GM21786 (cell line): ENCODE results near the gene DIP2A.

Experiments
- ATAC-seq: cut with Tn5 transposase; IDR thresholded peaks from one replicate; pipeline ENCODE4 v1.9.1; 2021; ENCODE audit not compliant: unreplicated experiment

Gene DIP2A

DNA sequence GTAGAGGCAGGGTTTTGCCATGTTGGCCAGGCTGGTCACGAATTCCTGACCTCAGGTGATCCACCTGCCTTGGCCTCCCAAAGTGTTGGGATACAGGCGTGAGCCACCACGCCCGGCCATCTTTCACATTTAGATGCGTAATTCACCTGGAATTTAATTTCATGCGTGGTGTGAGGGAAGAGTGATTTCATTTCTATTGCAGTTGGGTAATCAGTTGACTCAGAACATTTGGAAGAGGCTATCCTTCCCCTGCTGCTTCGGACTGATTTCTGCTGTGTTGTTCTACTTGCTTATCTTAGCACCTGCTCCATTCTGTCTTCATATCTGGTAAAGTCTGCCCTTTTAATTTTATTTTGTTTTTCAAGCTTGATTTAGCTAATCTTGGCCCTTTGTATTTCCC lies 19.1 kb downstream of the DIP2A start:
- no peak for ATAC-seq

DNA sequence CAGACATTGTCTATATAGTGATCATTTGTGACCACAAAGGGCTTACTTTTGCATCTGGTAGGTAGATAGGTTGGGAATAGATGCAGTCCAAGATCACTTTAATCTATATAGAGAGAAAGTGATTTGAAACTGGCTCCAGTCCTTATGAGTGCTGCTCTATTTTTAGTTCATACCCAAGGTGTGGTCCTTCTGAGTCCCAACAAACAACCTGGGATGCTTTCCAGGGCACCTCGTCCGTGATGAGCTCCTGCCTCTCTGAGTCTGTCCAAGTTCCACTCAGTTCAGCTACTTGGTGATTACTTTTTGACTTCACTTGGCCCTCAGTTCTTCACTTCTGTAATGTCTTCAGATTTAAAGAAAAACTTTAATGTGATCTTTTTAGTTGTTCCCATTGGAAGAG lies 20.2 kb downstream of the DIP2A start:
- no peak for ATAC-seq

DNA sequence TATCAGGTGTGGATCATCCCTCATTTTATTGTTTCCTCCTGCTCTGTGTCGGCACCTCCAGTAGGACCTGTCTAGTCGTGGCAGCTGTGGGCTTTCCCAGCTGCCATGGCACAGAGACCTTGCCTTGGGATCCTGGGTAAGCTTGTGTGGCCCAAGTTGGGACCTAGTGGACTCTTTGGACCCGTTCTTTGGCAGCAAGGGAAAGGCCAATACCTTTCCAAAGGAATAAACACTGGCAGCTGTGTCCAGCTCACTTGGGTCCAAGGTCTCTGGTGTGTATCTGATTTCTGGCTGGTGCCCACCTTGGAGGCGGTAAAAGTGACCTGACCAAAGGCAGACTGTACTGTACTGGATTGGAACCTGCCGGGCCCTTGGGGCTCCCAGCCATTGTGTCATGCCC lies 21.8 kb downstream of the DIP2A start:
- ATAC-seq: no peak

- no peak for ATAC-seq
Measured at GRCh38 chr21:46482225-46482845, 23.6 kb downstream of the DIP2A start.

DNA sequence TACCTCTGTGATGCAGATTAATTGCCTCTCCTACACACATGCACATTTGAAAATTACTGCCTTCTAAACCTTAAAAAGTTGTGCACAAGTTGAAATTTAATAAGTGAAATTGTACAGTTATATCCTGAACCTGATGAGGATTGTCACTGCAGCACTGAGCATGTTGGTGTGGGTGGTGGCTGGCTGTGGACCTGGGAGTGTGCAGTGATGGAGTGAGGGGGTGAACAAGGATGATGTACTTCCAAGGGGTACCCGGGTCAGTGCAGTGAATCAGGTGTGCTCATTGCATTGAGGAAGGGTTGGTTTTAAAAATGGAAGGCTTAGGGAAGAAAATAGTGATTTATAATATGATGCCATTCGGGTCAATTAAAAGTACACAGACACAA lies 24.1 kb downstream of the DIP2A start:
- no peak for ATAC-seq

GRCh38 chr21:46483300-46484295 lies 24.9 kb downstream of the DIP2A start:
- no peak for ATAC-seq

DNA sequence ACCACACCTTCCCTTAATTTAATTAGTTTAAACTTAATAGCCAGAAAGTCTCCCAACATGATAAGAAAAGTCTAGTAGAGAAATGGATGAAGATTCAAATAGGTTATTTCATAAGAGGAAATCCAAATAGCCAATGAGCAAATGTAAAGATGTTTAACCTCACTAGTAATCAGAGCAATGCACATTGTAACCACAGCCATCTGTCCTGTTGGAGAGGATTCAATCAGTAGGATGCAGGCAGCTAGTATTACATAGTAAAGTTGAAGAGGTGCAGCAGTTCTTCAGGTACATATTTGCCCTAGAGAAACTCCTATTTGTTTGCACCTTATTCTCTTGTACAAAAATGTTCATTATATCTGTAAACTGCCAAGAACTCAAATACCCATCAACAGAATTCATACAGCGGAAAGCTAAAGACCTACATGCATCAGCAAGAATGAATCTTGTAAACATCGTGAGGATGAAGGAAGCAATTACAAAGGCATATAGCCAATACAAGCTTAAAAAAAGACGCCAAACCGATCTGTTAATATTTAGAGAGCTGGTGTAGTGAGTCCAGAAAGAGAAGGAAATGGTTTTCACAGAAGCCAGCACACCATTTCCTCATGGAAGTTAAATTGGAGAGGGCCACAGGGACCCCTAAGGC lies 27.9 kb downstream of the DIP2A start:
- ATAC-seq: no peak

- ATAC-seq: no peak
Measured at GRCh38 chr21:46489162-46489663, 30.5 kb downstream of the DIP2A start.

DNA sequence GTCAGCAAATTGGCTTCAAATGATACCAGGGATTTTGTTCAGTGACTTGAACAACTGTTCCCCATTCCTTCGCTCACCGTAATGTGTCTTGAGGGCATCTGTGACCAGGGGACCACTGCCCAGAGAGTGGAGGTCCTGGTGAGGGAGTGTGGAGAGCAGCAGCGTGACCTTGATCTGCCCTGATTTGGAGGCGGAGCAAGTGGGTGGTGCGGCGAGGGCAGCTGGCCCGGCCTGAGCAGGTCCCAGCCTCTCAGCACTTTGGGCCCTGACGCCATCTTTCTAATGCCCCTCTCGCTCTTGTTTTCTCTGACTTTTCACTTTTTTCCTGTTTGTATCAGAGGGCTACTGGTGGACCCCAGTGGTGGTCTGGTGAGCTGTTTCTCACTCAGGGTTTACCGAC lies 31.1 kb downstream of the DIP2A start:
- no peak for ATAC-seq

DNA sequence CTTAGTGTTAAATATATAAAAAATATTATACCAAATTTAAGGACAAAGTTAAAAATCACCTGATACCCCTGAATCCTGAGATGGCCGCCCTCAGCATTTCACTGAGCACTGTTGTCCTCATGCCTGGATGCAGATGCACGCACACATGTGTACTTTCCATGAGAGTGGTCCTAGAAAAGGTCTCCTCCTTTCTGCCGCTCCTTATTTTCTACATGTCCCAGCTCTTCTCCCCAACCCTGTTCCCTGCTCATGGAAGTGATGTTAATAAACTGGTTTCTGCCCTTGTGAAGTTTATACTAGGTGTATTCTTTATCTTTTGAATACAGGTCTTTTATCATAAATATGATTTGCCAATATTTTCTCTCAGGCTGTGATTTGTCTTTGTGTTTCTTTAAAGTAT lies 32.9 kb downstream of the DIP2A start:
- no peak for ATAC-seq

DNA sequence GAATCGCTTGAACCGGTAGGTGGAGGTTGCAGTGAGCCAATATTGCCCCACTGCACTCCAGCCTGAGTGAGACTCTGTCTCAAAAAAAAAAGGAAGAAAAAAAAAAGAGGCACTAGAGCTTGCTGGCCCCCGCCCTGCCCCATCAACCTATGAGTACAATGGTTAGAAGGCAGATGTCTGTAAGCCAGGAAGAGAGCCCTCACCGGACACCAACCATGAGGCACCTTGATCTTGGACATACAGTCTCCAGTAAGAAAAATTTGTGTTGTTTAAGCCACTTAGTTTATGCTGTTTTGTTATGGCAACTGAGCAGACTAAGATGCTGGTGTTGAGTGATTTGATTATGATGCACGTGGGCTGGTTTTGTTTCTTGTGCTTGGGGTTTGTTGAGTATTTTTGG lies 34.2 kb downstream of the DIP2A start:
- no peak for ATAC-seq

GRCh38 chr21:46493828-46494227 lies 35.1 kb downstream of the DIP2A start:
- no peak for ATAC-seq

GRCh38 chr21:46498335-46499050 lies 39.8 kb downstream of the DIP2A start:
- no peak for ATAC-seq

DNA sequence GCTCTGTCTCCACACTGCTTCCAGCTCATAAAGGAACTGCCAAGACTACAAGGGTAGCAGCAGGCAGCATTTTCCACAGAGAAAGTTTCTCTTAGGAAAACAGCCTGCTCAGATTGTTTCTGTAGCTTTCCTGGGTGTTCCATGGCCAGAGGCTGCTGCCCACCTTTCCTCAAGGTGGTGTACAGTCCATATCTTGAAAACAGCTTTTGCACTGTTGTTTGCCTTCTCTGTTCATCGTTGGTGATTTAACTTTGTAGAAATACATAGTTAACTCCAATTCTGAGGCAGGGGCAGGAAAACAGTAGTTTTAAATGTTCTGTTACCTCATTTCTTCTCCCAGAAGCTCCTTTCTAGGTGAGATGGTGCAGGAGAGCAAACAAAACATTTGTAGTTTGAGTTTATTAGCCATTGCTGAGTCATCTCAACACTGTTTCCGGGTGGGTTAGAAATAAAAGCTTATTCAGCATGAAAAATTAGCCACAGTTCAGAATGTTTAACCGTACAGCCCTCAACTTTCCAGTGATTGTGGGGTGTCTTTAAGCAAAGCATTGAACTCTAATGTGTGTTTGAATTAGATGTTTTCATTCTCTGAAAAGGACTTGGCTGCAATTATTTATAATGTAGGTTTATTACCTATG lies 41.7 kb downstream of the DIP2A start:
- no peak for ATAC-seq

DNA sequence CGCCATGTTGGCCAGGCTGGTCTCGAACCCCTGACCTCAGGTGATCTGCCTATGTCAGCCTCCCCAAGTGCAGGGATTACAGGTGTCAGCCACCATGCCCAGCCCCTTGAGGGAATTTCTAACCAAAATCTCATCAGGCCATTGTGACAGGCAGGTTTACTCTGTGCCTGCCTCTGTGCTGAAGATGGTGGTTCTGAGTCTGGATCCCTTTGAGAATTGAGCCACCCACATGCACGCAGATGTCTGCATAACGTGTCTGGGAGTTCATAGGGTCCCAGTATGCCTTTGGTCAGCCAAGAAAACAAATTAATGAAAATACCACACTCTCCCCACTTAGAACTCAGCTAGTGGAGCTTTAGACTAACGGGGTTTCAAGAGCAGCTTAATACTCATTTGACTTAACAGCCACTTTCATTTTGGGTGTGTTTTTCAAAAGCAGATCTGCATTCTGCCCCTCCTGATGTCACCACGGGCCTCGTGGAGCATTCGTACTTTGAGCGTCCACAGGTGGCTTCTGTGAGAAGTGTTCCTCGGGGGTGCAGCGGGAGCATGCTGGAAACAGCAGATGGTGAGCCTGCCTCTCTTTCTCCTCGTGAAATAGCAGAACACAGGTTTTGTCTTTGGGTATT lies 45.3 kb downstream of the DIP2A start:
- no peak for ATAC-seq

- no peak for ATAC-seq
Measured at GRCh38 chr21:46504666-46505065, 46.0 kb downstream of the DIP2A start.

DNA sequence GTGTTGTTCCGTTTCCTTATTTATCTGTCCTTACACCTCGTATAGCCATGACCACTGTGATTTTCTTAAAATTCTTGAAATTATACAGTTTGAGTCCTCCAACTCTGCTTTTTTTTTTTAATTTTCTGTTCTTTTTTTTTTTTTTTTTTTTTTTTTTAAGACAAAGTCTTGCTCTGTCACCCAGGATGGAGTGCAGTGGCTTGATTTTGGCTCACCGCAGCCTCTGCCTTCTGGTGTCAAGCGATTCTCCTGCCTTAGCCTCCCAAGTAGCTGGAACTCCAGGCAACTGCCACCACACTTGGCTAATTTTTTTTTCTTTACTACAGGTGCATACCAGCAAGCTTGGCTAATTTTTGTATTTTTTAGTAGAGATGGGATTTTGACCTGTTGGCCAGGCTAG lies 48.9 kb downstream of the DIP2A start:
- ATAC-seq: no peak

DNA sequence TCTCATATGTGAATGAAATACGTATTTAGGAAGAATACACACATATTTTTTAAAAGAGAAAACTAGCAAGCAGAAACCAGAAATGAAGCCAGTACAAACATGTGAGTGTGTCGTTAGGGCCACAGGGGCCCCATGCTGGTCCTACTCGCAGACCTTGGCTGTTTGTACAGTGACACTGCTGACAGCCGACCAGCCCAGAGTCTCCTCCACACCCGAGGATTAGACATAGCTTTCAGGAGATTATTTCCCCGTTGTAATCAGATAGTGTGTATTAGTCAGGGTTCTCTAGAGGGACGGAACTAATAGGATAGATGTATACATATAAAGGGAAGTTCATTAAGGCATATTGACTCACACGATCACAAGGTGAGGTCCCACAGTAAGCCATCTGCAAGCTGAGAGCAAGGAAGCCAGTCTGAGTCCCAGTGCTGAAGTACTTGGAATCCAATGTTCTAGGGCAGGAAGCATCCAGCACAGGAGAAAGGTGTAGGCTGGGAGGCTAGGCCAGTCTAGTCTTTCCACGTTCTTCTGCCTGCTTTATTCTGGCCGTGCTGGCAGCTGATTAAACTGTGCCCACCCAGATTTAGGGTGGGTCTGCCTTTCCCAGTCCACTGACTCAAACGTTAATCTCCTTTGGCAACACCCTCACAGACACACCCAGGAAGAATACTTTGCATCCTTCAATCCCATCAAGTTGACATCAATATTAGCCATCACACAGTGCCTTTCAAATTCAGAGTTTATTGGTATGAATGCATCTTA lies 51.2 kb downstream of the DIP2A start:
- no peak for ATAC-seq

GRCh38 chr21:46515109-46515508 lies 56.4 kb downstream of the DIP2A start:
- ATAC-seq: no peak
